Endothelial cell of umbilical vein (primary cell): Measurements from ENCODE around the gene LYPLAL1. TPM values are rescaled to one million over a fixed set of nuclear protein-coding genes. Genes with fewer than 3 reads are reported as not detected.
A peak's percentile ranks its signal among the peaks of the same experiment; 100 is the strongest.

Experiments
- BruUV-seq: library from RNA; stranded (reverse); fragments of 400-500 nt; replicated peaks from 2 replicates; lab custom pipeline; 2021; lab: Mats Ljungman, UMichigan
- CTCF ChIA-PET: fragments of 300-600, 350-600 bp; sonication (Branson Sonifier 250); formaldehyde crosslinking; loops from one replicate; lab custom pipeline; 2021; ENCODE audit warnings: antibody characterized with exemption, inconsistent platforms; lab: Charles Lee
- POLR2A ChIA-PET: fragments of 300-600, 350-600 bp; sonication (Branson Sonifier 250); formaldehyde crosslinking; loops from one replicate; lab custom pipeline; 2021; ENCODE audit warnings: antibody characterized with exemption, inconsistent platforms; lab: Charles Lee
- DNase-seq: peaks from one replicate; pipeline ENCODE4 v3.0.0-alpha.2; 2011; ENCODE audit warnings: low read depth, low spot score
- FAIRE-seq: peaks from 2 replicates; lab custom pipeline; 2011; peaks lifted over from hg19 to GRCh38; lab: Jason Lieb, UNC
- H2AFZ ChIP-seq: 2 replicates; pipeline ENCODE4 v1.6.0; 2012; ENCODE audit warnings: low read depth, low read length, control low read depth, inconsistent platforms
- H3K27ac ChIP-seq: 2 replicates; pipeline ENCODE4 v1.5.1; 2011; ENCODE audit warnings: low read depth, mild to moderate bottlenecking, control low read depth, low read length, moderate library complexity; ENCODE audit not compliant: insufficient read depth
- H3K27me3 ChIP-seq, 2 experiments: 2 replicates each; pipeline versions ENCODE4 v1.6.0 to v1.6.1; 2011; ENCODE audit warnings: low read length in 2 of 2, mixed read lengths in 1 of 2; ENCODE audit not compliant: control insufficient read depth in 2 of 2, insufficient read depth in 2 of 2
- H3K36me3 ChIP-seq, 2 experiments: 2 replicates in 1 of 2; 3 replicates in 1 of 2; pipeline ENCODE4 v1.5.1; 2011; ENCODE audit warnings: low read length in 2 of 2, mild to moderate bottlenecking in 1 of 2, moderate library complexity in 1 of 2; ENCODE audit not compliant: control insufficient read depth in 2 of 2, insufficient read depth in 2 of 2; ENCODE audit errors: extremely low read depth in 1 of 2
- H3K4me1 ChIP-seq: 3 replicates; pipeline ENCODE4 v1.5.1; 2011; ENCODE audit warnings: mild to moderate bottlenecking, low read length; ENCODE audit not compliant: control insufficient read depth, insufficient read depth; ENCODE audit errors: extremely low read depth
- H3K4me2 ChIP-seq: 2 replicates; pipeline ENCODE4 v1.6.1; 2011; ENCODE audit warnings: low read length, control low read depth, mixed read lengths; ENCODE audit not compliant: insufficient read depth
- H3K4me3 ChIP-seq, 3 experiments: fragments of 200-600 bp in 1 of 3; sonication (generic), shearing (Covaris generic) in 1 of 3; replicated peaks in 1 of 3; 2 replicates each; pipeline ENCODE4 v1.5.1; 2011 to 2016; ENCODE audit warnings: control low read depth in 3 of 3, low read length in 3 of 3, mild to moderate bottlenecking in 2 of 3, inconsistent platforms in 1 of 3, low read depth in 1 of 3, moderate library complexity in 1 of 3; ENCODE audit not compliant: insufficient read depth in 1 of 3
- H3K79me2 ChIP-seq: 2 replicates; pipeline ENCODE4 v1.6.0; 2012; ENCODE audit warnings: low read length, inconsistent platforms; ENCODE audit not compliant: control insufficient read depth, insufficient read depth
- H3K9ac ChIP-seq: replicated peaks from 2 replicates; pipeline ENCODE3; 2011; ENCODE audit warnings: low read length, control low read depth; ENCODE audit not compliant: insufficient read depth; ENCODE audit errors: extremely low read depth
- H3K9me1 ChIP-seq: replicated peaks from 3 replicates; pipeline ENCODE4 v1.6.0; 2011; ENCODE audit warnings: mild to moderate bottlenecking, low read length; ENCODE audit not compliant: control insufficient read depth, insufficient read depth; ENCODE audit errors: extremely low read depth
- H3K9me3 ChIP-seq: replicated peaks from 2 replicates; pipeline ENCODE4 v1.5.1; 2012; ENCODE audit warnings: low read length, inconsistent platforms; ENCODE audit not compliant: control insufficient read depth, insufficient read depth
- H4K20me1 ChIP-seq: replicated peaks from 2 replicates; pipeline ENCODE3; 2011; ENCODE audit warnings: mild to moderate bottlenecking, low read length; ENCODE audit not compliant: control insufficient read depth, insufficient read depth; ENCODE audit errors: extremely low read depth
- CTCF ChIP-seq, 2 donors: IDR thresholded peaks; 1 replicate in 1 of 2; 2 replicates in 1 of 2; pipeline ENCODE4 v1.5.1; 2011; ENCODE audit warnings: low read length in 2 of 2, mild to moderate bottlenecking in 2 of 2, moderate library complexity in 2 of 2, control low read depth in 1 of 2, inconsistent platforms in 1 of 2, low read depth in 1 of 2; ENCODE audit not compliant: insufficient read depth in 1 of 2; ENCODE audit errors: extremely low read depth in 1 of 2
- EZH2 ChIP-seq: IDR thresholded peaks from 2 replicates; pipeline ENCODE4 v1.6.1; 2012; ENCODE audit warnings: borderline replicate concordance, low read depth, mild to moderate bottlenecking, moderate library complexity, low read length, inconsistent platforms; ENCODE audit not compliant: severe bottlenecking
- FOS ChIP-seq: IDR thresholded peaks from 2 replicates; pipeline ENCODE4 v1.6.1; 2011; ENCODE audit warnings: mild to moderate bottlenecking, low read length, moderate library complexity, borderline replicate concordance; ENCODE audit not compliant: insufficient read depth
- GATA2 ChIP-seq: IDR thresholded peaks from 2 replicates; pipeline ENCODE4 v1.7.0; 2011; ENCODE audit warnings: low read depth, mild to moderate bottlenecking, moderate library complexity, mixed read lengths, low read length; ENCODE audit not compliant: insufficient read length, insufficient read depth
- JUN ChIP-seq: IDR thresholded peaks from 2 replicates; pipeline ENCODE4 v1.6.1; 2011; ENCODE audit warnings: borderline replicate concordance, low read depth; ENCODE audit not compliant: insufficient read length, insufficient read depth
- MAX ChIP-seq: IDR thresholded peaks from 2 replicates; pipeline ENCODE4 v1.6.1; 2011; ENCODE audit not compliant: insufficient read depth, insufficient read length
- MYC ChIP-seq: IDR thresholded peaks from one replicate; pipeline ENCODE4 v1.6.1; 2011; ENCODE audit warnings: mild to moderate bottlenecking, low read depth, low read length
- POLR2A ChIP-seq: IDR thresholded peaks from 2 replicates; pipeline ENCODE4 v1.6.1; 2012; ENCODE audit warnings: low read depth, mild to moderate bottlenecking, control low read depth, low read length
- POLR2AphosphoS5 ChIP-seq: IDR thresholded peaks from 2 replicates; pipeline ENCODE4 v1.6.1; 2012; ENCODE audit warnings: low read depth, mild to moderate bottlenecking, control low read depth, low read length, moderate library complexity; ENCODE audit not compliant: insufficient read depth
- dilution Hi-C: fragments of 300-500 bp; cut with MboI; formaldehyde crosslinking; loops from one replicate; pipeline ENCODE4 v1.15.0; 2019; ENCODE audit warnings: low sequenced_read_pairs; ENCODE audit not compliant: extremely low pct_ligation_motif_present
- intact Hi-C: fragments of 100-400 bp; cut with micrococcal nuclease; formaldehyde crosslinking; loops from one replicate; pipeline ENCODE4 v1.10.0; 2022
- polyA plus RNA-seq, 4 experiments: library from polyadenylated mRNA; depleted of rRNA in 3 of 4; stranded (reverse) in 3 of 4; unstranded in 1 of 4; fragments of >200 nt; gene quantifications; 2 replicates each; pipeline versions ENCODE4 v1.2.1 to v1.2.3, GENCODE V29; 2011 to 2012; ENCODE audit warnings: missing spikeins in 1 of 4
- total RNA-seq: library from RNA; stranded (reverse); gene quantifications from 2 replicates; pipeline ENCODE4 v1.2.3, GENCODE V29; 2021

Gene LYPLAL1
- total and polyA plus RNA-seq, 2 donors (not counting 3 experiments of a cell fraction or from before 2014, with no cell fraction given), result 7.4 to 25.4 TPM

GRCh38 chr1:219223496-219223895, 49.8 kb downstream of the LYPLAL1 start:
- no peak overlapping the region for H3K4me2 ChIP-seq
- intact Hi-C loops, result no loop called here
- H2AFZ ChIP-seq, result no peak overlapping the region
- CTCF ChIA-PET, result interaction anchor here (1.1 to 1.4 kb wide), 2 partner anchors 12 to 17 kb away, joined by 3 read pairs; no protein-coding TSS in a partner anchor
- no peak for DNase-seq
- no peaks in the 10 kb centered on the region for H3K4me1 ChIP-seq
- no peak overlapping the region for H3K4me3 ChIP-seq
- H4K20me1 ChIP-seq, result no peaks in the 10 kb centered on the region
- peaks cover 0 to 2% of the 10 kb centered on the region in 2 experiments for H3K36me3 ChIP-seq
- peak; percentile 8 for FAIRE-seq
- no peaks in the 10 kb centered on the region for H3K9me1 ChIP-seq
- H3K9me3 ChIP-seq, result no peaks in the 10 kb centered on the region
- POLR2A ChIA-PET, result no interaction called here
- no TSS peak for BruUV-seq
- no peak overlapping the region for H3K27ac ChIP-seq
- dilution Hi-C loops, result no loop called here
- no peak overlapping the region for H3K9ac ChIP-seq
- TF ChIP-seq EZH2, result no peak
- no peak for TF ChIP-seq CTCF (IDR thresholded peaks at IDR 0.05; ENCODE audit: extremely low read depth in 1 of 2, insufficient read depth in 1 of 2, low read depth in 1 of 2, low read length in 2 of 2)
- no peak for TF ChIP-seq POLR2AphosphoS5
- no peak for TF ChIP-seq POLR2A
- no peak for TF ChIP-seq MAX
- TF ChIP-seq GATA2, result no peak
- no peak for TF ChIP-seq JUN
- TF ChIP-seq FOS, result no peak
- no peak for TF ChIP-seq MYC
- H3K27me3 ChIP-seq, result no peaks in the 10 kb centered on the region
- no peaks in the 10 kb centered on the region for H3K79me2 ChIP-seq
